Fibroblast of pulmonary artery (primary cell): ENCODE results near the gene ABR.
"Not testable (repeated sequence)": the region's sequence is repeated elsewhere in the genome, so short reads cannot be mapped to it uniquely, and the experiment has no call there.

ENCODE experiments used
- DNase-seq: peaks from one replicate; pipeline ENCODE4 v3.0.0-alpha.2; 2010; ENCODE audit warnings: low read depth
- H3K4me3 ChIP-seq: replicated peaks from 2 replicates; pipeline ENCODE4 v1.5.1; 2011; ENCODE audit warnings: low read depth, mild to moderate bottlenecking, control low read depth, low read length, moderate library complexity
- CTCF ChIP-seq: IDR thresholded peaks from 2 replicates; pipeline ENCODE4 v1.5.1; 2011; ENCODE audit warnings: mild to moderate bottlenecking, control low read depth, low read length, inconsistent platforms; ENCODE audit errors: missing control alignments

Gene ABR

GRCh38 chr17:1002771-1003555, 176.8 kb downstream of the ABR start:
- TF ChIP-seq CTCF, result no peak
- no peak overlapping the region for H3K4me3 ChIP-seq
- DNase-seq, result peak; percentile 54

GRCh38 chr17:1002412-1002753, 177.4 kb downstream of the ABR start:
- DNase-seq, result peak; percentile 27
- no peak overlapping the region for H3K4me3 ChIP-seq
- TF ChIP-seq CTCF, result no peak

- no peak overlapping the region for H3K4me3 ChIP-seq
- peak; percentile 49 for DNase-seq
- TF ChIP-seq CTCF, result no peak
These were observed 178.0 kb downstream of the ABR start for GRCh38 chr17:1001640-1002411.

GRCh38 chr17:1000597-1001461, 179.0 kb downstream of the ABR start:
- peak; percentile 73 for DNase-seq
- no peak for TF ChIP-seq CTCF
- no peak overlapping the region for H3K4me3 ChIP-seq

- no peak for TF ChIP-seq CTCF
- peak overlapping the region; percentile 96 for H3K4me3 ChIP-seq
These were observed 181.7 kb downstream of the ABR start for GRCh38 chr17:998111-998510.

GRCh38 chr17:996554-997344, 183.0 kb downstream of the ABR start, which contains the start of gene TIMM22:
TIMM22 (plus strand) TSS chr17:997129; CDS start chr17:997143, 14 bp downstream.
- peak; percentile 68 for TF ChIP-seq CTCF

More at GRCh38 chr17:998111-998510, 181.7 kb downstream of the ABR start:
- no peak for DNase-seq

GRCh38 chr17:995324-995723, 184.5 kb downstream of the ABR start:
- not testable (repeated sequence) for H3K4me3 ChIP-seq, DNase-seq

More at GRCh38 chr17:996554-997344, 183.0 kb downstream of the ABR start, which contains the start of gene TIMM22:
- peak; percentile 98 for DNase-seq
- H3K4me3 ChIP-seq, result peak within 1 kb of the TSS; percentile 96
